Kidney (tissue), 14 donors: Measurements from ENCODE around the gene NALCN. TPM values are rescaled to one million over a fixed set of nuclear protein-coding genes. Genes with fewer than 3 reads are reported as not detected.

ENCODE experiments used
- DNase-seq, 5 donors: peaks; one replicate each; pipeline ENCODE4 v3.0.0-alpha.2; 2013 to 2020
- FAIRE-seq: peaks from 2 replicates; lab custom pipeline; 2012; peaks lifted over from hg19 to GRCh38; lab: Jason Lieb, UNC
- H3K27ac ChIP-seq, 2 donors: one replicate each; pipeline ENCODE4 v1.7.0; 2013; ENCODE audit warnings: low read depth in 2 of 2, low read length in 2 of 2, inconsistent platforms in 1 of 2
- H3K27me3 ChIP-seq: one replicate; pipeline ENCODE4 v1.7.1; 2013; ENCODE audit warnings: low read length, inconsistent platforms; ENCODE audit not compliant: control insufficient read depth, insufficient read depth
- H3K36me3 ChIP-seq, 3 donors: one replicate each; pipeline versions ENCODE4 v1.7.0 to v1.7.1; 2013; ENCODE audit warnings: low read length in 3 of 3, control low read depth in 1 of 3, inconsistent platforms in 1 of 3; ENCODE audit not compliant: insufficient read depth in 3 of 3, control insufficient read depth in 2 of 3
- H3K4me1 ChIP-seq, 3 donors: one replicate each; pipeline versions ENCODE4 v1.7.0 to v1.7.1; 2013; ENCODE audit warnings: low read length in 3 of 3, inconsistent platforms in 1 of 3, low read depth in 1 of 3; ENCODE audit not compliant: control insufficient read depth in 2 of 3, insufficient read depth in 2 of 3
- H3K4me3 ChIP-seq, 3 donors: one replicate each; pipeline versions ENCODE4 v1.7.0 to v1.8.1; 2013; ENCODE audit warnings: low read length in 3 of 3, control low read depth in 1 of 3, inconsistent platforms in 1 of 3
- H3K9ac ChIP-seq, 3 donors: one replicate each; pipeline versions ENCODE4 v1.7.0 to v1.7.1; 2013; ENCODE audit warnings: low read length in 3 of 3, control low read depth in 1 of 3, inconsistent platforms in 1 of 3
- H3K9me3 ChIP-seq, 3 donors: one replicate each; pipeline versions ENCODE4 v1.7.0 to v1.7.1; 2013; ENCODE audit warnings: low read length in 3 of 3, control low read depth in 1 of 3, inconsistent platforms in 1 of 3; ENCODE audit not compliant: control insufficient read depth in 2 of 3, insufficient read depth in 1 of 3
- intact Hi-C: fragments of 100-400 bp; cut with DNase I; formaldehyde crosslinking; loops from one replicate; pipeline ENCODE4 v1.11.1; 2022
- polyA plus RNA-seq: library from polyadenylated mRNA; stranded (reverse); fragments of 350-450 nt; fragmentation: Illumina TruSeq; extraction: RNeasy Lipid Tissue Mini Kit (QIAGEN cat#74804); gene quantifications from one replicate; pipeline ENCODE4 v1.2.3, GENCODE V29; 2014; ENCODE audit warnings: low read depth, low replicate concordance; ENCODE audit not compliant: insufficient read depth
- total RNA-seq: library from RNA; stranded (reverse); fragmentation: NEBNext Ultra II Directional; extraction: Animal tissue kit (Norgen Biotek cat#: 25700); gene quantifications from one replicate; pipeline ENCODE4 v1.2.1, GENCODE V29; 2021
- TF ChIP-seq, protein P1 (sequence below): IDR thresholded peaks from 3 replicates; pipeline ENCODE4 v1.5.1; 2012; ENCODE audit warnings: mild to moderate bottlenecking, moderate library complexity, borderline replicate concordance; ENCODE audit not compliant: insufficient read depth; ENCODE audit errors: extremely low read depth
- donor health status: control.
- donor health status: control.
- donor health status: control.
- donor health status: control.
- donor health status: control.
- donor health status: DM: yes; HTN: yes; CAD: no.
- donor health status: Normal renal cell carcinoma (clear cell type).

NALCN gene
- total and polyA plus RNA-seq, 2 donors from 2014 or later: 0.43 to 2.4 TPM

DNA sequence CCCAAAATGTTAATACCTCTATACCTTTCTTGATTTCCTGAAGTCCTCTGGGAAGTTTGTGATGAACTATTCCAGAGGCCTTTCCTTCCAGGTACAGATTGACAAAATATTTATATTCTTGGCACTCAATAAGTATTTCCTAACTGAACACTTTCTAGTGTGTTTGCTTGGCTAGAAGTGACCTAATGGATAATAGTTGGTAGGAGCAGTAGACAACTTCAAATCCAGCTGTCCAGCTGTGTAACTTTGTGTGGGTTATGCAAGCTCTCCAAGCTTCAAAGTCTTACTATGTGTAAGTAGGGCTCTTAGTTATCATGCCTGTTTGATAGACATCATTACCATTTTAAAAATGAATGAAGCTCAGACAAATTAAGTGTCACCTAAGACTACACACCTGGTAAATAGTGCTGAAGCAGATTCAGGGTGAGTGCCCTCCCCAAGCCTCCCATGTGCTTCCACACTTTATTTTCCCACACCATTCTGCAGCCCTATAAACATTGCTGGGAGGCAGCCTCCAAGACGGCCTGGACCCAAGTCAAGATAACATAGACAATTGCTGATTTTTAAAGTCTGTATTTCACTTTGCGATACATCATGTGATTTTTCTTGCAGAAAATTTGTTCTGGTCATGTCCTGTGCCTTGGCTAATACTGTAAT lies 196.6 kb downstream of the NALCN start:
- intact Hi-C loops: no loop called here
- Histone ChIP-seq H3K4me3 (no peak overlapping the region), H3K27me3 (no peaks in the 10 kb centered on the region), H3K27ac (no peak overlapping the region), H3K9ac (no peak overlapping the region), H3K4me1 (no peaks in the 10 kb centered on the region), H3K9me3 (no peaks in the 10 kb centered on the region), H3K36me3 (no peaks in the 10 kb centered on the region)
- FAIRE-seq (no peak), DNase-seq (no peak)
- TF ChIP-seq, protein P1, sequence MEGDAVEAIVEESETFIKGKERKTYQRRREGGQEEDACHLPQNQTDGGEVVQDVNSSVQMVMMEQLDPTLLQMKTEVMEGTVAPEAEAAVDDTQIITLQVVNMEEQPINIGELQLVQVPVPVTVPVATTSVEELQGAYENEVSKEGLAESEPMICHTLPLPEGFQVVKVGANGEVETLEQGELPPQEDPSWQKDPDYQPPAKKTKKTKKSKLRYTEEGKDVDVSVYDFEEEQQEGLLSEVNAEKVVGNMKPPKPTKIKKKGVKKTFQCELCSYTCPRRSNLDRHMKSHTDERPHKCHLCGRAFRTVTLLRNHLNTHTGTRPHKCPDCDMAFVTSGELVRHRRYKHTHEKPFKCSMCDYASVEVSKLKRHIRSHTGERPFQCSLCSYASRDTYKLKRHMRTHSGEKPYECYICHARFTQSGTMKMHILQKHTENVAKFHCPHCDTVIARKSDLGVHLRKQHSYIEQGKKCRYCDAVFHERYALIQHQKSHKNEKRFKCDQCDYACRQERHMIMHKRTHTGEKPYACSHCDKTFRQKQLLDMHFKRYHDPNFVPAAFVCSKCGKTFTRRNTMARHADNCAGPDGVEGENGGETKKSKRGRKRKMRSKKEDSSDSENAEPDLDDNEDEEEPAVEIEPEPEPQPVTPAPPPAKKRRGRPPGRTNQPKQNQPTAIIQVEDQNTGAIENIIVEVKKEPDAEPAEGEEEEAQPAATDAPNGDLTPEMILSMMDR: no peak

DNA sequence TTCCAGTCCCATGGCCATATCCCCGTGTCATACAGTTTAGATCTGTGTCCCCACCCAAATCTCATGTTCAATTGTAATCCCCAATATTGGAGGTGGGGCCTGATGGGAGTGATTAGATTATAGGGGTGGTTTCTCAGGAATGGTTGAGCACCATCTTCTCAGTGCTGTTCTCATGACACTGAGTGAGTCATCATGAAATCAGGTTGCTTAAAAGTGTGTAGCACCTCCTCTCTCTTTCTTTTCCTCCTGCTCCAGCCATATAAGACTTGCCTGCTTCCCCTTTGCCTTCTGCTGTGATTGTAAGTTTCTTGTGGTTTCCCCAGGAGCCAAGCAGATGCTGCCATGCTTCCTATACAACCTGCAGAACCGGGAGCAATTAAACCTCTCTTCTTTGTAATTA lies 197.8 kb downstream of the NALCN start:
- intact Hi-C loops: no loop called here
- H3K36me3 ChIP-seq: no peaks in the 10 kb centered on the region
- H3K27ac ChIP-seq: no peak overlapping the region
- DNase-seq (no peak), FAIRE-seq (no peak)
- no peaks in the 10 kb centered on the region for H3K27me3 ChIP-seq
- no peaks in the 10 kb centered on the region for H3K9me3 ChIP-seq
- H3K4me3 ChIP-seq: no peak overlapping the region
- no peaks in the 10 kb centered on the region for H3K4me1 ChIP-seq
- H3K9ac ChIP-seq: no peak overlapping the region
- TF ChIP-seq, protein P1: no peak

DNA sequence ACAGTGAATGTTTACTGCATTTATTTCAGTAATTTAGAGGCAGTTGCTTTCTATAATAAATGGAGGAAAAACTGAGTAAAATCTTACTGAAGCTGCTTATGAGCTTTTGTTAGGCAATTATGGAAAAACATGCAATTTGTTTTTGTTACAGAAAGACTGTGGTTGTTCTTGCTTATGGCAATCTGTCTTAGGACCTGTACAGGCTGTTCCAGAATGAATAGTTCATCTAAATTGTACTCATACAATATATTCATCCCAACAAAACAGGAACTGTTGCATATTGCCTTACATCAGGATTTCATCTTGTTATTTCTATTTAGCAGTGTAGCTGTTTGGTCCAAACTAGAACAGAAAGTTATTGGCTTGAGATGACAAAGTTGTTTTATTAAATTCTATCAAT lies 199.2 kb downstream of the NALCN start:
- Histone ChIP-seq H3K9me3 (no peaks in the 10 kb centered on the region), H3K27me3 (no peaks in the 10 kb centered on the region), H3K9ac (no peak overlapping the region), H3K36me3 (no peaks in the 10 kb centered on the region), H3K27ac (no peak overlapping the region), H3K4me3 (no peak overlapping the region), H3K4me1 (no peaks in the 10 kb centered on the region)
- DNase-seq: no peak
- TF ChIP-seq, protein P1: no peak
- intact Hi-C loops: no loop called here
- no peak for FAIRE-seq

DNA sequence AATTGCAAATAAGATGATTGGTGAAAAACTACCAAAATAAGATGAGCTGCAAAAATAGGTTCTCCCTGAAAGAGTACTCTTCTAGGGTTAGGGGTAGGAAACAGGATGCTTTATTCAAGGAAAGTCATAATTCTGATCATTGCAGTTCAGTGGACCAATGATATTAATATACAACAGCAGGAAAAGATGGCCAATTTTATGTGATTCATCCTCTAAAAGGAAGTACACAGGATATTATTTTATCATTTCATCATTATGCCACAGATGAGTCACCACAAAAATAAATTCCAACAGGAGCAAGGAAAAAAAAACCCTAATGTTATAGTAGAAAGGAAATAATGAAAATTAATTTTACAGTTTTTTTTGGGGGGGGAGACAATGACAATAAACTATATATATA lies 205.0 kb downstream of the NALCN start:
- Histone ChIP-seq H3K27ac (no peak overlapping the region), H3K36me3 (no peaks in the 10 kb centered on the region), H3K9me3 (no peaks in the 10 kb centered on the region), H3K27me3 (no peaks in the 10 kb centered on the region), H3K4me3 (no peak overlapping the region), H3K4me1 (no peaks in the 10 kb centered on the region), H3K9ac (no peak overlapping the region)
- TF ChIP-seq, protein P1: no peak
- no peak for DNase-seq
- FAIRE-seq: no peak
- intact Hi-C loops: no loop called here
